ENCODE data around the gene GAS7. TPM values are rescaled to one million over a fixed set of nuclear protein-coding genes. Genes with fewer than 3 reads are reported as not detected.

Gene GAS7
- total RNA-seq, 1 donor from 2014 or later = 8.5 TPM

- FAIRE-seq (no peak), DNase-seq (ENCODE audit: low read depth) (no peak)
- Histone ChIP-seq H3K36me3 (ENCODE audit: insufficient read depth, low read length) (no peaks in the 10 kb centered on the region), H3K4me2 (ENCODE audit: low read length) (no peak overlapping the region), H4K20me1 (ENCODE audit: insufficient read depth, low read length) (no peaks in the 10 kb centered on the region), H3K4me1 (ENCODE audit: insufficient read depth, low read length) (no peaks in the 10 kb centered on the region), H3K4me3 (ENCODE audit: insufficient read depth, low read depth, low read length) (no peak overlapping the region), H3K27me3 (ENCODE audit: insufficient read depth, low read length) (peaks cover 2% of the 10 kb centered on the region), H3K9me3 (ENCODE audit: insufficient read depth, low read depth, low read length) (no peaks in the 10 kb centered on the region), H2AFZ (ENCODE audit: low read depth, low read length) (no peak overlapping the region), H3K27ac (ENCODE audit: low read depth, low read length) (no peak overlapping the region), H3K79me2 (ENCODE audit: insufficient read depth, low read length) (no peaks in the 10 kb centered on the region), H3K9ac (ENCODE audit: low read length) (no peak overlapping the region)
- Mint-ChIP-seq H3K4me1 (ENCODE audit: low read depth, unreplicated experiment) (no peaks in the 10 kb centered on the region), H3K27ac (ENCODE audit: unreplicated experiment) (no peak overlapping the region), H3K27me3 (ENCODE audit: low read depth, unreplicated experiment) (peaks cover 10% of the 10 kb centered on the region), H3K9me3 (ENCODE audit: unreplicated experiment) (peaks cover 14% of the 10 kb centered on the region), H3K4me3 (ENCODE audit: unreplicated experiment) (no peak overlapping the region), H3K36me3 (ENCODE audit: low read depth, unreplicated experiment) (no peaks in the 10 kb centered on the region)
- TF ChIP-seq, protein P1, sequence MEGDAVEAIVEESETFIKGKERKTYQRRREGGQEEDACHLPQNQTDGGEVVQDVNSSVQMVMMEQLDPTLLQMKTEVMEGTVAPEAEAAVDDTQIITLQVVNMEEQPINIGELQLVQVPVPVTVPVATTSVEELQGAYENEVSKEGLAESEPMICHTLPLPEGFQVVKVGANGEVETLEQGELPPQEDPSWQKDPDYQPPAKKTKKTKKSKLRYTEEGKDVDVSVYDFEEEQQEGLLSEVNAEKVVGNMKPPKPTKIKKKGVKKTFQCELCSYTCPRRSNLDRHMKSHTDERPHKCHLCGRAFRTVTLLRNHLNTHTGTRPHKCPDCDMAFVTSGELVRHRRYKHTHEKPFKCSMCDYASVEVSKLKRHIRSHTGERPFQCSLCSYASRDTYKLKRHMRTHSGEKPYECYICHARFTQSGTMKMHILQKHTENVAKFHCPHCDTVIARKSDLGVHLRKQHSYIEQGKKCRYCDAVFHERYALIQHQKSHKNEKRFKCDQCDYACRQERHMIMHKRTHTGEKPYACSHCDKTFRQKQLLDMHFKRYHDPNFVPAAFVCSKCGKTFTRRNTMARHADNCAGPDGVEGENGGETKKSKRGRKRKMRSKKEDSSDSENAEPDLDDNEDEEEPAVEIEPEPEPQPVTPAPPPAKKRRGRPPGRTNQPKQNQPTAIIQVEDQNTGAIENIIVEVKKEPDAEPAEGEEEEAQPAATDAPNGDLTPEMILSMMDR (IDR thresholded peaks at IDR 0.05; ENCODE audit: insufficient read depth, low read depth, low read length) = no peak
- no peak for TF ChIP-seq EZH2 (IDR thresholded peaks at IDR 0.05; ENCODE audit: insufficient read depth, low read length)
Observed at GRCh38 chr17:10217916-10218315, 19.5 kb upstream of the GAS7 start.

- Histone ChIP-seq H3K4me2 (ENCODE audit: low read length) (no peak overlapping the region), H3K4me1 (ENCODE audit: insufficient read depth, low read length) (no peaks in the 10 kb centered on the region), H3K4me3 (ENCODE audit: insufficient read depth, low read depth, low read length) (no peak overlapping the region), H3K27me3 (ENCODE audit: insufficient read depth, low read length) (peaks cover 2% of the 10 kb centered on the region), H3K36me3 (ENCODE audit: insufficient read depth, low read length) (no peaks in the 10 kb centered on the region), H3K9ac (ENCODE audit: low read length) (no peak overlapping the region), H4K20me1 (ENCODE audit: insufficient read depth, low read length) (no peaks in the 10 kb centered on the region), H2AFZ (ENCODE audit: low read depth, low read length) (no peak overlapping the region), H3K79me2 (ENCODE audit: insufficient read depth, low read length) (no peaks in the 10 kb centered on the region), H3K9me3 (ENCODE audit: insufficient read depth, low read depth, low read length) (no peaks in the 10 kb centered on the region), H3K27ac (ENCODE audit: low read depth, low read length) (no peak overlapping the region)
- H3K27me3 Mint-ChIP-seq (ENCODE audit: low read depth, unreplicated experiment) = peaks cover 8% of the 10 kb centered on the region
- H3K27ac Mint-ChIP-seq (ENCODE audit: unreplicated experiment) = no peak overlapping the region
- TF ChIP-seq, protein P1 (IDR thresholded peaks at IDR 0.05; ENCODE audit: insufficient read depth, low read depth, low read length) = no peak
- no peak for TF ChIP-seq EZH2 (IDR thresholded peaks at IDR 0.05; ENCODE audit: insufficient read depth, low read length)
- no peak overlapping the region for H3K4me3 Mint-ChIP-seq (ENCODE audit: unreplicated experiment)
- DNase-seq (ENCODE audit: low read depth) (no peak), FAIRE-seq (no peak)
- no peaks in the 10 kb centered on the region for H3K4me1 Mint-ChIP-seq (ENCODE audit: low read depth, unreplicated experiment)
- peaks cover 14% of the 10 kb centered on the region for H3K9me3 Mint-ChIP-seq (ENCODE audit: unreplicated experiment)
- H3K36me3 Mint-ChIP-seq (ENCODE audit: low read depth, unreplicated experiment) = no peaks in the 10 kb centered on the region
Observed at GRCh38 chr17:10216213-10216938, 18.0 kb upstream of the GAS7 start.

GRCh38 chr17:10215286-10215685, 16.9 kb upstream of the GAS7 start:
- H2AFZ ChIP-seq (ENCODE audit: low read depth, low read length) = no peak overlapping the region
- H3K27ac Mint-ChIP-seq (ENCODE audit: unreplicated experiment) = no peak overlapping the region
- peaks cover 14% of the 10 kb centered on the region for H3K9me3 Mint-ChIP-seq (ENCODE audit: unreplicated experiment)
- H3K79me2 ChIP-seq (ENCODE audit: insufficient read depth, low read length) = no peaks in the 10 kb centered on the region
- H3K36me3 ChIP-seq (ENCODE audit: insufficient read depth, low read length) = no peaks in the 10 kb centered on the region
- H3K9ac ChIP-seq (ENCODE audit: low read length) = no peak overlapping the region
- H3K4me3 ChIP-seq (ENCODE audit: insufficient read depth, low read depth, low read length) = no peak overlapping the region
- peaks cover 2% of the 10 kb centered on the region for H3K27me3 ChIP-seq (ENCODE audit: insufficient read depth, low read length)
- H3K4me2 ChIP-seq (ENCODE audit: low read length) = no peak overlapping the region
- no peaks in the 10 kb centered on the region for H3K36me3 Mint-ChIP-seq (ENCODE audit: low read depth, unreplicated experiment)
- H3K4me1 Mint-ChIP-seq (ENCODE audit: low read depth, unreplicated experiment) = no peaks in the 10 kb centered on the region
- peaks cover 8% of the 10 kb centered on the region for H3K27me3 Mint-ChIP-seq (ENCODE audit: low read depth, unreplicated experiment)
- no peak overlapping the region for H3K27ac ChIP-seq (ENCODE audit: low read depth, low read length)
- DNase-seq (ENCODE audit: low read depth) (no peak), FAIRE-seq (no peak)
- no peak for TF ChIP-seq EZH2 (IDR thresholded peaks at IDR 0.05; ENCODE audit: insufficient read depth, low read length)
- no peaks in the 10 kb centered on the region for H4K20me1 ChIP-seq (ENCODE audit: insufficient read depth, low read length)
- no peak overlapping the region for H3K4me3 Mint-ChIP-seq (ENCODE audit: unreplicated experiment)
- no peaks in the 10 kb centered on the region for H3K4me1 ChIP-seq (ENCODE audit: insufficient read depth, low read length)
- H3K9me3 ChIP-seq (ENCODE audit: insufficient read depth, low read depth, low read length) = no peaks in the 10 kb centered on the region
